ENCODE data around the gene CD4.

DNA sequence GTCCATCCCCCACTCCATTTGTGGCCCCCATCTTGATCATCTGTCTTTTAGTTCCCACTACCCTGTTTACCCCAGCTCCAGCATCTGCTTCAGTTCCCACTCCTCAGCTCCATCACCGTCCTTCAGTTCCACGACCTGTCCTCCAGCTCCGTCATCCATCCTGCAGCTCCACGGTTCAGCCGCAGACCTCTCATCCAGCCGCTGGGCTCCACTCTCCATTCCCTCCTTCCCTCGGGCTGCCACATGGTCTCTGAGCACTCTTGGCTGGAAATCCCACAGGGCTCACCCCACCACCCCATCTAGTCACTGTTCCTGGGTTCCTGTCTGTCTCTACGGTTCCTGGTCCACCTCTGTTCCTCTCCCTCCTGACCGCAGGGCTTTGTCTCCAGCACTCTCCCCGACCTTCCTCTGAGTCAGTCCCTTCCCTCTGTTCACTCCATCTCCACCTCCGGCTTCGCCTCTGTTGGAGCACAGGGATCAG, 35.6 kb downstream of the CD4 start:
- TF ChIP-seq GATA2 (IDR thresholded peaks at IDR 0.05; ENCODE audit: low read depth, low read length), result no peak
- TF ChIP-seq GATA3 (IDR thresholded peaks at IDR 0.05; ENCODE audit: low read depth, low read length), result no peak

Data from SH-SY5Y (cell line).